Neutrophil (primary cell): ENCODE results near the gene VSIG4.
"Not testable (repeated sequence)": the region's sequence is repeated elsewhere in the genome, so short reads cannot be mapped to it uniquely, and the experiment has no call there.

Experiments
- H3K27ac ChIP-seq: fragments of 200-600 bp; sonication (generic); 2 replicates; pipeline ENCODE4 v1.5.1; 2016; ENCODE audit warnings: mild to moderate bottlenecking, moderate library complexity
- H3K27me3 ChIP-seq: fragments of 200-600 bp; sonication (generic); 2 replicates; pipeline ENCODE4 v1.6.0; 2016; ENCODE audit warnings: mild to moderate bottlenecking
- H3K36me3 ChIP-seq: fragments of 200-600 bp; sonication (generic); 2 replicates; pipeline ENCODE4 v1.5.1; 2017
- H3K4me1 ChIP-seq, 2 experiments: fragments of 200-600 bp in 1 of 2; sonication (generic) in 1 of 2; 1 replicate in 1 of 2; 2 replicates in 1 of 2; pipeline versions ENCODE4 v1.5.1 to v1.6.1; 2013 to 2016; ENCODE audit warnings: low read depth in 1 of 2, low read length in 1 of 2, mild to moderate bottlenecking in 1 of 2, moderate library complexity in 1 of 2; ENCODE audit not compliant: control insufficient read depth in 1 of 2, insufficient read depth in 1 of 2
- H3K4me3 ChIP-seq, 2 experiments: fragments of 200-600 bp in 1 of 2; sonication (generic) in 1 of 2; 1 replicate in 1 of 2; 2 replicates in 1 of 2; pipeline ENCODE4 v1.5.1; 2013 to 2016; ENCODE audit warnings: low read depth in 1 of 2, low read length in 1 of 2, mild to moderate bottlenecking in 1 of 2, moderate library complexity in 1 of 2
- H3K9me3 ChIP-seq: fragments of 200-600 bp; sonication (generic); 2 replicates; pipeline ENCODE4 v1.5.1; 2016
- CTCF ChIP-seq: fragments of 200-600 bp; sonication (generic); IDR thresholded peaks from 2 replicates; pipeline ENCODE4 v1.5.1; 2016; ENCODE audit warnings: antibody characterized with exemption

Gene VSIG4

GRCh38 chrX:65985211-65985610 is 54.7 kb downstream of the VSIG4 start:
- Histone ChIP-seq H3K36me3 (no peaks in the 10 kb centered on the region), H3K27me3 (no peaks in the 10 kb centered on the region), H3K4me3 (peak overlapping the region in 1 of 2 experiments; percentile 54), H3K27ac (peak overlapping the region; percentile 84), H3K9me3 (no peaks in the 10 kb centered on the region), H3K4me1 (peaks cover 50 to 55% of the 10 kb centered on the region in 2 experiments)
- TF ChIP-seq CTCF: no peak

- H3K4me3 ChIP-seq, H3K4me1 ChIP-seq, H3K9me3 ChIP-seq, H3K36me3 ChIP-seq, H3K27ac ChIP-seq, H3K27me3 ChIP-seq: not testable (repeated sequence)
These were observed 62.7 kb downstream of the VSIG4 start for GRCh38 chrX:65977161-65977560.

- Histone ChIP-seq H3K36me3 (no peaks in the 10 kb centered on the region), H3K27ac (no peak overlapping the region), H3K4me1 (no peaks in the 10 kb centered on the region), H3K9me3 (no peaks in the 10 kb centered on the region), H3K4me3 (no peak overlapping the region), H3K27me3 (no peaks in the 10 kb centered on the region)
- TF ChIP-seq CTCF: no peak
These were observed 63.7 kb downstream of the VSIG4 start for GRCh38 chrX:65976161-65976560.

GRCh38 chrX:65975161-65975751 is 64.6 kb downstream of the VSIG4 start:
- not testable (repeated sequence) for H3K36me3 ChIP-seq, H3K27me3 ChIP-seq, H3K4me1 ChIP-seq, H3K27ac ChIP-seq, H3K4me3 ChIP-seq, H3K9me3 ChIP-seq
